Endothelial cell of umbilical vein (primary cell): Measurements from ENCODE around the gene PDE7B. TPM values are rescaled to one million over a fixed set of nuclear protein-coding genes. Genes with fewer than 3 reads are reported as not detected.

Experiments
- BruUV-seq: library from RNA; stranded (reverse); fragments of 400-500 nt; replicated peaks from 2 replicates; lab custom pipeline; 2021; lab: Mats Ljungman, UMichigan
- CTCF ChIA-PET: fragments of 300-600, 350-600 bp; sonication (Branson Sonifier 250); formaldehyde crosslinking; loops from one replicate; lab custom pipeline; 2021; ENCODE audit warnings: antibody characterized with exemption, inconsistent platforms; lab: Charles Lee
- POLR2A ChIA-PET: fragments of 300-600, 350-600 bp; sonication (Branson Sonifier 250); formaldehyde crosslinking; loops from one replicate; lab custom pipeline; 2021; ENCODE audit warnings: antibody characterized with exemption, inconsistent platforms; lab: Charles Lee
- DNase-seq: peaks from one replicate; pipeline ENCODE4 v3.0.0-alpha.2; 2011; ENCODE audit warnings: low read depth, low spot score
- FAIRE-seq: peaks from 2 replicates; lab custom pipeline; 2011; peaks lifted over from hg19 to GRCh38; lab: Jason Lieb, UNC
- H2AFZ ChIP-seq: 2 replicates; pipeline ENCODE4 v1.6.0; 2012; ENCODE audit warnings: low read depth, low read length, control low read depth, inconsistent platforms
- H3K27ac ChIP-seq: 2 replicates; pipeline ENCODE4 v1.5.1; 2011; ENCODE audit warnings: low read depth, mild to moderate bottlenecking, control low read depth, low read length, moderate library complexity; ENCODE audit not compliant: insufficient read depth
- H3K27me3 ChIP-seq, 2 experiments: 2 replicates each; pipeline versions ENCODE4 v1.6.0 to v1.6.1; 2011; ENCODE audit warnings: low read length in 2 of 2, mixed read lengths in 1 of 2; ENCODE audit not compliant: control insufficient read depth in 2 of 2, insufficient read depth in 2 of 2
- H3K36me3 ChIP-seq, 2 experiments: 2 replicates in 1 of 2; 3 replicates in 1 of 2; pipeline ENCODE4 v1.5.1; 2011; ENCODE audit warnings: low read length in 2 of 2, mild to moderate bottlenecking in 1 of 2, moderate library complexity in 1 of 2; ENCODE audit not compliant: control insufficient read depth in 2 of 2, insufficient read depth in 2 of 2; ENCODE audit errors: extremely low read depth in 1 of 2
- H3K4me1 ChIP-seq: 3 replicates; pipeline ENCODE4 v1.5.1; 2011; ENCODE audit warnings: mild to moderate bottlenecking, low read length; ENCODE audit not compliant: control insufficient read depth, insufficient read depth; ENCODE audit errors: extremely low read depth
- H3K4me2 ChIP-seq: 2 replicates; pipeline ENCODE4 v1.6.1; 2011; ENCODE audit warnings: low read length, control low read depth, mixed read lengths; ENCODE audit not compliant: insufficient read depth
- H3K4me3 ChIP-seq, 3 experiments: fragments of 200-600 bp in 1 of 3; sonication (generic), shearing (Covaris generic) in 1 of 3; replicated peaks in 1 of 3; 2 replicates each; pipeline ENCODE4 v1.5.1; 2011 to 2016; ENCODE audit warnings: control low read depth in 3 of 3, low read length in 3 of 3, mild to moderate bottlenecking in 2 of 3, inconsistent platforms in 1 of 3, low read depth in 1 of 3, moderate library complexity in 1 of 3; ENCODE audit not compliant: insufficient read depth in 1 of 3
- H3K79me2 ChIP-seq: 2 replicates; pipeline ENCODE4 v1.6.0; 2012; ENCODE audit warnings: low read length, inconsistent platforms; ENCODE audit not compliant: control insufficient read depth, insufficient read depth
- H3K9ac ChIP-seq: replicated peaks from 2 replicates; pipeline ENCODE3; 2011; ENCODE audit warnings: low read length, control low read depth; ENCODE audit not compliant: insufficient read depth; ENCODE audit errors: extremely low read depth
- H3K9me1 ChIP-seq: replicated peaks from 3 replicates; pipeline ENCODE4 v1.6.0; 2011; ENCODE audit warnings: mild to moderate bottlenecking, low read length; ENCODE audit not compliant: control insufficient read depth, insufficient read depth; ENCODE audit errors: extremely low read depth
- H3K9me3 ChIP-seq: replicated peaks from 2 replicates; pipeline ENCODE4 v1.5.1; 2012; ENCODE audit warnings: low read length, inconsistent platforms; ENCODE audit not compliant: control insufficient read depth, insufficient read depth
- H4K20me1 ChIP-seq: replicated peaks from 2 replicates; pipeline ENCODE3; 2011; ENCODE audit warnings: mild to moderate bottlenecking, low read length; ENCODE audit not compliant: control insufficient read depth, insufficient read depth; ENCODE audit errors: extremely low read depth
- CTCF ChIP-seq, 2 donors: IDR thresholded peaks; 1 replicate in 1 of 2; 2 replicates in 1 of 2; pipeline ENCODE4 v1.5.1; 2011; ENCODE audit warnings: low read length in 2 of 2, mild to moderate bottlenecking in 2 of 2, moderate library complexity in 2 of 2, control low read depth in 1 of 2, inconsistent platforms in 1 of 2, low read depth in 1 of 2; ENCODE audit not compliant: insufficient read depth in 1 of 2; ENCODE audit errors: extremely low read depth in 1 of 2
- EZH2 ChIP-seq: IDR thresholded peaks from 2 replicates; pipeline ENCODE4 v1.6.1; 2012; ENCODE audit warnings: borderline replicate concordance, low read depth, mild to moderate bottlenecking, moderate library complexity, low read length, inconsistent platforms; ENCODE audit not compliant: severe bottlenecking
- FOS ChIP-seq: IDR thresholded peaks from 2 replicates; pipeline ENCODE4 v1.6.1; 2011; ENCODE audit warnings: mild to moderate bottlenecking, low read length, moderate library complexity, borderline replicate concordance; ENCODE audit not compliant: insufficient read depth
- GATA2 ChIP-seq: IDR thresholded peaks from 2 replicates; pipeline ENCODE4 v1.7.0; 2011; ENCODE audit warnings: low read depth, mild to moderate bottlenecking, moderate library complexity, mixed read lengths, low read length; ENCODE audit not compliant: insufficient read length, insufficient read depth
- JUN ChIP-seq: IDR thresholded peaks from 2 replicates; pipeline ENCODE4 v1.6.1; 2011; ENCODE audit warnings: borderline replicate concordance, low read depth; ENCODE audit not compliant: insufficient read length, insufficient read depth
- MYC ChIP-seq: IDR thresholded peaks from one replicate; pipeline ENCODE4 v1.6.1; 2011; ENCODE audit warnings: mild to moderate bottlenecking, low read depth, low read length
- POLR2A ChIP-seq: IDR thresholded peaks from 2 replicates; pipeline ENCODE4 v1.6.1; 2012; ENCODE audit warnings: low read depth, mild to moderate bottlenecking, control low read depth, low read length
- POLR2AphosphoS5 ChIP-seq: IDR thresholded peaks from 2 replicates; pipeline ENCODE4 v1.6.1; 2012; ENCODE audit warnings: low read depth, mild to moderate bottlenecking, control low read depth, low read length, moderate library complexity; ENCODE audit not compliant: insufficient read depth
- dilution Hi-C: fragments of 300-500 bp; cut with MboI; formaldehyde crosslinking; loops from one replicate; pipeline ENCODE4 v1.15.0; 2019; ENCODE audit warnings: low sequenced_read_pairs; ENCODE audit not compliant: extremely low pct_ligation_motif_present
- intact Hi-C: fragments of 100-400 bp; cut with micrococcal nuclease; formaldehyde crosslinking; loops from one replicate; pipeline ENCODE4 v1.10.0; 2022
- polyA plus RNA-seq, 4 experiments: library from polyadenylated mRNA; depleted of rRNA in 3 of 4; stranded (reverse) in 3 of 4; unstranded in 1 of 4; fragments of >200 nt; gene quantifications; 2 replicates each; pipeline versions ENCODE4 v1.2.1 to v1.2.3, GENCODE V29; 2011 to 2012; ENCODE audit warnings: missing spikeins in 1 of 4
- total RNA-seq: library from RNA; stranded (reverse); gene quantifications from 2 replicates; pipeline ENCODE4 v1.2.3, GENCODE V29; 2021
- TF ChIP-seq, protein P1 (sequence below): IDR thresholded peaks from 2 replicates; pipeline ENCODE4 v1.6.1; 2011; ENCODE audit not compliant: insufficient read depth, insufficient read length

PDE7B gene
- total and polyA plus RNA-seq, 2 donors (not counting 3 experiments of a cell fraction or from before 2014, with no cell fraction given) = 20.6 to 25.1 TPM

DNA sequence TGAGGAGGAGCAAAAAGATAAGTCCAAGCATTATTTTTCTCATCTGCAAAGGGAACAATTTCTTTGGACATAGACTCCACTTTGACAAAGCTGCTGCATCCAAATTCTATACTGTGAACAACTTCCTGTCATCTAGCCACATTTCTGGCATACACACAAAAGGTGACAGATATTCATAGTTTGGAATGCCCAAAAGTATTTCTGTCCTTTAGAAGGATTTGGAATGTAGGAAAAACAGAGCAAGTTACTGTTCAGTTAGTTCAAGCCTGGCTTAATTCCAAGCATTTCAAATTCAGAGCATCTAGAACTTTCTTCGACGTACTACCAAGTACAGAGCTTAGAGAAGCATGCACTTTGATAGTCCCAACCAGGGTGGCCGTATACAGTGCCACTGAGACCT is 134.0 kb downstream of the PDE7B start:
- intact Hi-C loops (no loop called here), dilution Hi-C loops (no loop called here)
- H3K36me3 ChIP-seq = no peaks in the 10 kb centered on the region
- no TSS peak for BruUV-seq
- no peak overlapping the region for H3K4me2 ChIP-seq
- no peak overlapping the region for H3K4me3 ChIP-seq
- FAIRE-seq (no peak), DNase-seq (no peak)
- no peaks in the 10 kb centered on the region for H3K9me3 ChIP-seq
- ChIA-PET CTCF (no interaction called here), POLR2A (no interaction called here)
- no peaks in the 10 kb centered on the region for H3K4me1 ChIP-seq
- H3K27ac ChIP-seq = no peak overlapping the region
- no peaks in the 10 kb centered on the region for H3K9me1 ChIP-seq
- TF ChIP-seq GATA2 = no peak
- TF ChIP-seq EZH2 = no peak
- TF ChIP-seq JUN = no peak
- TF ChIP-seq POLR2AphosphoS5 = no peak
- TF ChIP-seq CTCF (IDR thresholded peaks at IDR 0.05; ENCODE audit: extremely low read depth in 1 of 2, insufficient read depth in 1 of 2, low read depth in 1 of 2, low read length in 2 of 2) = no peak
- no peak for TF ChIP-seq MYC
- TF ChIP-seq, protein P1, sequence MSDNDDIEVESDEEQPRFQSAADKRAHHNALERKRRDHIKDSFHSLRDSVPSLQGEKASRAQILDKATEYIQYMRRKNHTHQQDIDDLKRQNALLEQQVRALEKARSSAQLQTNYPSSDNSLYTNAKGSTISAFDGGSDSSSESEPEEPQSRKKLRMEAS = no peak
- TF ChIP-seq POLR2A = no peak
- no peak for TF ChIP-seq FOS
- no peaks in the 10 kb centered on the region for H4K20me1 ChIP-seq
- H3K9ac ChIP-seq = no peak overlapping the region
- no peaks in the 10 kb centered on the region for H3K27me3 ChIP-seq
- H2AFZ ChIP-seq = no peak overlapping the region
- no peaks in the 10 kb centered on the region for H3K79me2 ChIP-seq
